ENCODE data around the gene TMEM203. TPM values are rescaled to one million over a fixed set of nuclear protein-coding genes. Genes with fewer than 3 reads are reported as not detected.

The TMEM203 gene
- total RNA-seq, 4 donors from 2014 or later = 23.1 to 47.9 (median 30.0) TPM

- TF ChIP-seq EP300 (IDR thresholded peaks at IDR 0.05) (no peak), CTCF (IDR thresholded peaks at IDR 0.05) (no peak), POLR2A (IDR thresholded peaks at IDR 0.05) (no peak)
- Histone ChIP-seq H3K27me3 (peaks cover 2 to 100% of the 10 kb centered on the region in 2 donors), H3K9me3 (no peaks in the 10 kb centered on the region), H3K4me1 (peaks cover 0 to 42% (median 14%) of the 10 kb centered on the region in 4 donors), H3K27ac (no peak overlapping the region), H3K4me3 (no peak overlapping the region), H3K36me3 (no peaks in the 10 kb centered on the region)
- WGBS, 2 donors = 35% methylated on average over 14 of the region's 14 CpGs
- DNase-seq (ENCODE audit: low spot score in 2 of 2) = no peak
Observed at GRCh38 chr9:137159105-137160053, 46.1 kb downstream of the TMEM203 start.

- Histone ChIP-seq H3K36me3 (no peaks in the 10 kb centered on the region), H3K4me1 (peaks cover 0 to 40% (median 14%) of the 10 kb centered on the region in 4 donors), H3K27ac (no peak overlapping the region), H3K9me3 (no peaks in the 10 kb centered on the region), H3K4me3 (no peak overlapping the region), H3K27me3 (peaks cover 2 to 92% of the 10 kb centered on the region in 2 donors)
- DNase-seq (ENCODE audit: low spot score in 2 of 2) = no peak
- 23 to 36% methylated on average over 3 of the region's 4 CpGs for WGBS, 2 donors
- TF ChIP-seq POLR2A (IDR thresholded peaks at IDR 0.05) = no peak
- TF ChIP-seq CTCF (IDR thresholded peaks at IDR 0.05) = no peak
- no peak for TF ChIP-seq EP300 (IDR thresholded peaks at IDR 0.05)
Observed at GRCh38 chr9:137158625-137159024, 46.8 kb downstream of the TMEM203 start.

GRCh38 chr9:137157618-137158415, 47.6 kb downstream of the TMEM203 start:
- WGBS, 2 donors = 55 to 60% methylated on average over 8 to 19 of the region's 19 CpGs
- Histone ChIP-seq H3K36me3 (no peaks in the 10 kb centered on the region), H3K9me3 (no peaks in the 10 kb centered on the region), H3K27me3 (peaks cover 2 to 84% of the 10 kb centered on the region in 2 donors), H3K27ac (no peak overlapping the region), H3K4me1 (peaks cover 0 to 32% (median 9%) of the 10 kb centered on the region in 4 donors), H3K4me3 (no peak overlapping the region)
- no peak for TF ChIP-seq POLR2A (IDR thresholded peaks at IDR 0.05)
- no peak for TF ChIP-seq EP300 (IDR thresholded peaks at IDR 0.05)
- TF ChIP-seq CTCF (IDR thresholded peaks at IDR 0.05) = no peak
- DNase-seq (ENCODE audit: low spot score in 2 of 2) = no peak

GRCh38 chr9:137156567-137157375, 48.7 kb downstream of the TMEM203 start:
- WGBS, 2 donors = 0 to 3% methylated on average over 9 to 15 of the region's 65 CpGs
- H3K4me3 ChIP-seq = peak overlapping the region in 1 of 4 donors; percentile 20
- no peaks in the 10 kb centered on the region for H3K9me3 ChIP-seq
- no peak for DNase-seq (ENCODE audit: low spot score in 2 of 2)
- H3K27me3 ChIP-seq = peaks cover 0 to 74% of the 10 kb centered on the region in 2 donors
- TF ChIP-seq EP300 (IDR thresholded peaks at IDR 0.05) = no peak
- no peak for TF ChIP-seq POLR2A (IDR thresholded peaks at IDR 0.05)
- TF ChIP-seq CTCF (IDR thresholded peaks at IDR 0.05) = no peak
- peaks cover 0 to 21% (median 4%) of the 10 kb centered on the region in 4 donors for H3K4me1 ChIP-seq
- no peaks in the 10 kb centered on the region for H3K36me3 ChIP-seq
- H3K27ac ChIP-seq = no peak overlapping the region

Small RNA genes within 50 kb of the gene (small RNA-seq; reads per million reads assigned to genes)
- gene MIR3621 = not detected

Other genes starting within 250 kb of the TMEM203 start
- 1,000 to 10,000 TPM; 1,059 to 8,972 (median 6,550) TPM for gene PTGDS, start 228.1 kb downstream of the TMEM203 start, total RNA-seq
- 10 to 100 TPM; 14.7 to 86.3 (median 64.3) TPM for gene LCNL1, start 222.7 kb downstream of the TMEM203 start, total RNA-seq
- 100 to 1,000 TPM in 1 of 4 donors, 10 to 100 TPM in 3; 65.7 to 142 (median 68.9) TPM for gene PAXX, start 213.2 kb downstream of the TMEM203 start, total RNA-seq
- gene CLIC3, start 209.1 kb downstream of the TMEM203 start, total RNA-seq = 100 to 1,000 TPM in 1 of 4 donors, 10 to 100 TPM in 2, 1 to 10 TPM in 1; 1.2 to 120 (median 38.0) TPM
- gene ABCA2, start 177.4 kb downstream of the TMEM203 start, total RNA-seq = 100 to 1,000 TPM; 136 to 291 (median 196) TPM
- gene FUT7, start 173.6 kb downstream of the TMEM203 start, total RNA-seq = under 1 TPM in 1 of 4 donors, not detected in 3; 0.60 TPM
- 100 to 1,000 TPM in 3 of 4 donors, 10 to 100 TPM in 1; 80.6 to 269 (median 182) TPM for gene NPDC1, start 159.5 kb downstream of the TMEM203 start, total RNA-seq
- 10 to 100 TPM in 3 of 4 donors, 1 to 10 TPM in 1; 7.0 to 21.0 (median 18.1) TPM for gene ENTPD2, start 151.6 kb downstream of the TMEM203 start, total RNA-seq
- under 1 TPM in 2 of 4 donors, not detected in 2; 0.22 to 0.90 TPM for gene SAPCD2, start 135.1 kb downstream of the TMEM203 start, total RNA-seq
- gene UAP1L1, start 128.1 kb downstream of the TMEM203 start, total RNA-seq = 10 to 100 TPM in 2 of 4 donors, 1 to 10 TPM in 2; 8.1 to 20.7 (median 12.3) TPM
- gene MAN1B1, start 118.7 kb downstream of the TMEM203 start, total RNA-seq = 10 to 100 TPM; 47.3 to 58.1 (median 52.1) TPM
- gene DPP7, start 90.9 kb downstream of the TMEM203 start, total RNA-seq = 100 to 1,000 TPM in 3 of 4 donors, 10 to 100 TPM in 1; 74.7 to 272 (median 145) TPM
- gene GRIN1, start 66.5 kb downstream of the TMEM203 start, total RNA-seq = under 1 TPM in 1 of 4 donors, not detected in 3; 0.21 TPM
- gene LRRC26, start 35.6 kb downstream of the TMEM203 start, total RNA-seq = not detected
- gene TMEM210, start 33.6 kb downstream of the TMEM203 start, total RNA-seq = not detected
- gene ANAPC2, start 17.1 kb downstream of the TMEM203 start, total RNA-seq = 10 to 100 TPM; 41.6 to 73.0 (median 58.9) TPM
- 10 to 100 TPM; 37.3 to 73.9 (median 53.5) TPM for gene SSNA1, start 17.0 kb downstream of the TMEM203 start, total RNA-seq
- gene TPRN, start 4.9 kb downstream of the TMEM203 start, total RNA-seq = 10 to 100 TPM in 1 of 4 donors, 1 to 10 TPM in 3; 6.8 to 12.3 (median 8.9) TPM
- 10 to 100 TPM in 3 of 4 donors, 1 to 10 TPM in 1; 9.4 to 20.1 (median 14.3) TPM for gene NDOR1, start 52 bp upstream of the TMEM203 start, total RNA-seq
- 1 to 10 TPM in 3 of 4 donors, under 1 TPM in 1; 0.63 to 8.1 (median 1.5) TPM for gene RNF208, start 16.6 kb upstream of the TMEM203 start, total RNA-seq
- gene CYSRT1, start 19.5 kb upstream of the TMEM203 start, total RNA-seq = not detected
- gene RNF224, start 21.9 kb upstream of the TMEM203 start, total RNA-seq = not detected
- not detected for gene SLC34A3, start 25.3 kb upstream of the TMEM203 start, total RNA-seq
- gene TUBB4B, start 35.6 kb upstream of the TMEM203 start, total RNA-seq = 100 to 1,000 TPM; 102 to 190 (median 161) TPM
- not detected for gene STPG3, start 45.6 kb upstream of the TMEM203 start, total RNA-seq
- gene NELFB, start 49.7 kb upstream of the TMEM203 start, total RNA-seq = 10 to 100 TPM; 29.7 to 52.0 (median 38.7) TPM
- gene TOR4A, start 72.1 kb upstream of the TMEM203 start, total RNA-seq = 10 to 100 TPM in 1 of 4 donors, 1 to 10 TPM in 3; 3.3 to 11.4 (median 4.3) TPM
- gene NRARP, start 96.6 kb upstream of the TMEM203 start, total RNA-seq = 10 to 100 TPM in 1 of 4 donors, 1 to 10 TPM in 3; 3.1 to 13.5 (median 3.9) TPM
- gene EXD3, start 217.5 kb upstream of the TMEM203 start, total RNA-seq = 10 to 100 TPM; 27.6 to 99.9 (median 55.2) TPM
- 10 to 100 TPM in 2 of 4 donors, 1 to 10 TPM in 2; 6.3 to 11.4 (median 10.1) TPM for gene NOXA1, start 217.7 kb upstream of the TMEM203 start, total RNA-seq
- not detected for gene ENTPD8, start 235.7 kb upstream of the TMEM203 start, total RNA-seq

Measured in tibial nerve (tissue), 4 donors.